ENCODE data around the gene PTK7. TPM values are rescaled to one million over a fixed set of nuclear protein-coding genes. Genes with fewer than 3 reads are reported as not detected.
A peak's percentile ranks its signal among the peaks of the same experiment; 100 is the strongest.
"Not testable (repeated sequence)": the region's sequence is repeated elsewhere in the genome, so short reads cannot be mapped to it uniquely, and the experiment has no call there.

Gene PTK7
- polyA plus RNA-seq, 1 experiment, result 146 TPM

- ChIA-PET POLR2A (interaction anchor here (1.4 kb wide), 1 partner anchor 62 kb away, joined by 4 read pairs; the partner anchor contains the start of gene PTK7), CTCF (no interaction called here)
- DNase-seq (ENCODE audit: low read depth, low spot score), result no peak
These were observed 62.2 kb downstream of the PTK7 start for GRCh38 chr6:43138267-43138666.

GRCh38 chr6:43139973-43140372 is 63.9 kb downstream of the PTK7 start:
- CTCF ChIA-PET, result interaction anchor here (0.6 kb wide), 1 partner anchor 13 kb away, joined by 3 read pairs; no protein-coding TSS in a partner anchor
- H3K27ac ChIP-seq (ENCODE audit: low read depth, low read length); H3K4me3 ChIP-seq (ENCODE audit: low read depth, low read length); H3K27me3 ChIP-seq (ENCODE audit: control insufficient read depth, insufficient read depth, low read length); H3K9me3 ChIP-seq (ENCODE audit: control insufficient read depth, insufficient read depth, low read length); POLR2A ChIA-PET; DNase-seq (ENCODE audit: low read depth, low spot score): not testable (repeated sequence)

More at GRCh38 chr6:43138267-43138666, 62.2 kb downstream of the PTK7 start:
- Histone ChIP-seq H3K9me3 (ENCODE audit: control insufficient read depth, insufficient read depth, low read length) (no peaks in the 10 kb centered on the region), H3K27me3 (ENCODE audit: control insufficient read depth, insufficient read depth, low read length) (no peaks in the 10 kb centered on the region), H3K4me3 (ENCODE audit: low read depth, low read length) (no peak overlapping the region), H3K27ac (ENCODE audit: low read depth, low read length) (no peak overlapping the region)
- no peak for TF ChIP-seq CTCF (IDR thresholded peaks at IDR 0.05; ENCODE audit: low read depth, low read length)

- ChIA-PET POLR2A (no interaction called here), CTCF (no interaction called here)
- no peak for TF ChIP-seq CTCF (IDR thresholded peaks at IDR 0.05; ENCODE audit: low read depth, low read length)
- H3K9me3 ChIP-seq (ENCODE audit: control insufficient read depth, insufficient read depth, low read length), result no peaks in the 10 kb centered on the region
- no peak overlapping the region for H3K27ac ChIP-seq (ENCODE audit: low read depth, low read length)
- no peaks in the 10 kb centered on the region for H3K27me3 ChIP-seq (ENCODE audit: control insufficient read depth, insufficient read depth, low read length)
- no peak overlapping the region for H3K4me3 ChIP-seq (ENCODE audit: low read depth, low read length)
- DNase-seq (ENCODE audit: low read depth, low spot score), result no peak
These were observed 65.5 kb downstream of the PTK7 start for GRCh38 chr6:43141644-43142043.

GRCh38 chr6:43142101-43142500 is 66.0 kb downstream of the PTK7 start:
- CTCF ChIA-PET, result interaction anchor here (1.0 to 2.5 kb wide), 3 partner anchors 17 to 83 kb away, joined by 3 to 45 read pairs (median 15); partner anchors contain the start of genes KLC4 and MRPL2
- Histone ChIP-seq H3K9me3 (ENCODE audit: control insufficient read depth, insufficient read depth, low read length) (no peaks in the 10 kb centered on the region), H3K27ac (ENCODE audit: low read depth, low read length) (no peak overlapping the region), H3K4me3 (ENCODE audit: low read depth, low read length) (no peak overlapping the region), H3K27me3 (ENCODE audit: control insufficient read depth, insufficient read depth, low read length) (no peaks in the 10 kb centered on the region)
- DNase-seq (ENCODE audit: low read depth, low spot score), result no peak
- TF ChIP-seq CTCF (IDR thresholded peaks at IDR 0.05; ENCODE audit: low read depth, low read length), result no peak
- POLR2A ChIA-PET, result no interaction called here

GRCh38 chr6:43143235-43144128 is 67.4 kb downstream of the PTK7 start:
- POLR2A ChIA-PET, result interaction anchor here (0.5 to 2.0 kb wide), 12 partner anchors 23 to 214 kb away, joined by 3 to 10 read pairs (median 4); partner anchors contain the start of genes CNPY3, CUL7, DNPH1 and KLC4

More at GRCh38 chr6:43143235-43144128, 67.4 kb downstream of the PTK7 start:
- Histone ChIP-seq H3K4me3 (ENCODE audit: low read depth, low read length) (no peak overlapping the region), H3K27me3 (ENCODE audit: control insufficient read depth, insufficient read depth, low read length) (no peaks in the 10 kb centered on the region), H3K27ac (ENCODE audit: low read depth, low read length) (peak overlapping the region; percentile 31), H3K9me3 (ENCODE audit: control insufficient read depth, insufficient read depth, low read length) (no peaks in the 10 kb centered on the region)
- DNase-seq (ENCODE audit: low read depth, low spot score), result peak; percentile 86
- TF ChIP-seq CTCF (IDR thresholded peaks at IDR 0.05; ENCODE audit: low read depth, low read length), result peak; percentile 95
- CTCF ChIA-PET, result interaction anchor here (0.5 to 2.5 kb wide), 36 partner anchors 8 to 242 kb away, joined by 3 to 45 read pairs (median 5); partner anchors contain the start of genes CUL7, DNPH1, KLC4 and KLHDC3
